Loucy (cell line): ENCODE results near the gene FGR.

ENCODE experiments used
- EZH2phosphoT487 ChIP-seq: fragments of 200-600 bp; IDR thresholded peaks from 2 replicates; pipeline ENCODE4 v1.6.1; 2018; ENCODE audit warnings: antibody characterized with exemption, mild to moderate bottlenecking, moderate library complexity, borderline replicate concordance
- TF ChIP-seq, protein P1 (sequence below): fragments of 200-600 bp; sonication (generic); conservative IDR thresholded peaks from 2 replicates; pipeline ENCODE4 v1.5.1; 2014; ENCODE audit warnings: mild to moderate bottlenecking, antibody characterized with exemption, low read length

DNA sequence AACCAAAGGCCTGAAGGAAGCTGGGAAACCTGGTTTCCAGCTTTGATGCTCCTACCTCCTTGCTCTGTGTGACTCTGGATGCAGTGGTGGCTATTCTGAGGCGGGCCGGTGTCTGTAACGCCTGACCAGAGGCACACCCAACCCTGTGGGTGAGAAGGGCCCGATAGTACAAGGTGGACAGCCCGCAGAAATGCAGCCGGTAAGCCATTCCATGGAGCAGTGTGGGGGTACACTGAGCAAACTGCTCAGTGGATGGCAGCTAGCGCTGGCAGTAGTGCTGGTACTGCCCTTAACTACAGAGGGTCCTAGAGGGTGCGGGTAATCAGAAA lies 67.0 kb downstream of the FGR start:
- TF ChIP-seq, protein P1, sequence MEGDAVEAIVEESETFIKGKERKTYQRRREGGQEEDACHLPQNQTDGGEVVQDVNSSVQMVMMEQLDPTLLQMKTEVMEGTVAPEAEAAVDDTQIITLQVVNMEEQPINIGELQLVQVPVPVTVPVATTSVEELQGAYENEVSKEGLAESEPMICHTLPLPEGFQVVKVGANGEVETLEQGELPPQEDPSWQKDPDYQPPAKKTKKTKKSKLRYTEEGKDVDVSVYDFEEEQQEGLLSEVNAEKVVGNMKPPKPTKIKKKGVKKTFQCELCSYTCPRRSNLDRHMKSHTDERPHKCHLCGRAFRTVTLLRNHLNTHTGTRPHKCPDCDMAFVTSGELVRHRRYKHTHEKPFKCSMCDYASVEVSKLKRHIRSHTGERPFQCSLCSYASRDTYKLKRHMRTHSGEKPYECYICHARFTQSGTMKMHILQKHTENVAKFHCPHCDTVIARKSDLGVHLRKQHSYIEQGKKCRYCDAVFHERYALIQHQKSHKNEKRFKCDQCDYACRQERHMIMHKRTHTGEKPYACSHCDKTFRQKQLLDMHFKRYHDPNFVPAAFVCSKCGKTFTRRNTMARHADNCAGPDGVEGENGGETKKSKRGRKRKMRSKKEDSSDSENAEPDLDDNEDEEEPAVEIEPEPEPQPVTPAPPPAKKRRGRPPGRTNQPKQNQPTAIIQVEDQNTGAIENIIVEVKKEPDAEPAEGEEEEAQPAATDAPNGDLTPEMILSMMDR = no peak
- no peak for TF ChIP-seq EZH2phosphoT487
